ENCODE measurements around the gene FLOT1. TPM values are rescaled to one million over a fixed set of nuclear protein-coding genes. Genes with fewer than 3 reads are reported as not detected.

The FLOT1 gene
- total and polyA plus RNA-seq, 2 of the 4 experiments (the other 2 are of a cell fraction): 96.2 to 162 TPM

DNA sequence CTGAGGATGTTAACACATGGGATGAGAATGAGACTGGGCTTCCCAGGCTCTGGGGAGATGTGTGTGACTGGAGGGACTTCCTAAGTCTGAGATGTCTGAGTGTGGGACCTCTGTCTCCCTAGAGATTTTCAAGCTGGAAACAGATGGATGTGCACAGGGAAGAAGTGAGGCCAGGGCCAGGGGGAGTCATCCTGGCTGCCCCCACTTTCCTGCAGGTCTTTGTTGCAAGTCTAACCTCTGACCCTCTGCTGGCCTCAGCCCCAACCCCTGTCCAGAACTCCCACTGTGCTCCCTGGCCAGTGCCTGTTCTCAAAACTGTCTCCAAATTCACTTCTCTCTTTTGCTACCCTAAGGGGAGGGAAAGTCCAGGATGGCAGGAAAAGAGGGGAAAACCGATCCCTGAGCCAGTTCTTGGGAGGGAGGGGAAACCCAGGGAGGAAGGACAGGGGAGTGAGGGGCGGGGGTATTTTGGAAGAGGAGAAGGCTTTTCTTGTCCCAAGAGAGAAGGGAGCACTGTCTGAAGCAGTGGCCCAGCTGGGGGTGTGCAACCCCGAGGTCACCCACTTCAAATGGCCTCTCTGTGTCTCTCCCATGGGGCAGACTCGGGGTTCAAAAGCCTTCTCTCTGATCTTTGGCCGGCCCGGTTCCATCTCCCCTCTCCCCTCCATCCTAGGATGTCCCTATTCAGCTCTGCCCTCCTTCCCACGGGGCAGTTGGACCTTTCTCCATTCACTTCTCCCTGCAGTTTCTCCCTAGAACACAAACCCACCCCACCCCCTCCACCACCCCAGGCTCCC lies 59.1 kb downstream of the FLOT1 start:
- Histone ChIP-seq H3K36me3 (ENCODE audit: control insufficient read depth, insufficient read depth, low read length) (peaks cover 47% of the 10 kb centered on the region), H2BK20ac (ENCODE audit: low read depth, low read length) (peak overlapping the region; percentile 53), H2AK5ac (ENCODE audit: low read depth, low read length) (peak overlapping the region; percentile 98), H3K4me3 (ENCODE audit: insufficient read depth, low read depth, low read length) (peak overlapping the region; percentile 97), H3K4me2 (ENCODE audit: low read depth, low read length) (peak overlapping the region; percentile 96), H3K27ac (ENCODE audit: insufficient read depth, low read length) (peak overlapping the region; percentile 100), H3K9me1 (ENCODE audit: insufficient read depth, low read length) (no peaks in the 10 kb centered on the region), H2BK120ac (ENCODE audit: low read depth, low read length) (peak overlapping the region; percentile 88), H4K91ac (ENCODE audit: insufficient read depth, low read depth, low read length) (peak overlapping the region; percentile 99), H3K18ac (ENCODE audit: low read depth, low read length) (peak overlapping the region; percentile 92), H2BK15ac (ENCODE audit: low read depth, low read length) (peak overlapping the region; percentile 96; the same call in 2 of the 3 replicates), H3K9me3 (ENCODE audit: control insufficient read depth, insufficient read depth, low read length) (no peaks in the 10 kb centered on the region), H4K5ac (ENCODE audit: low read depth, low read length) (peak overlapping the region; percentile 61), H3K4me1 (ENCODE audit: control insufficient read depth, insufficient read depth, low read length) (peaks cover 18% of the 10 kb centered on the region), H4K8ac (ENCODE audit: low read depth in 2 of 2, low read length in 2 of 2) (peak overlapping the region; percentile 90 to 96), H3K4ac (ENCODE audit: low read depth, low read length) (peak overlapping the region; percentile 98), H2BK5ac (ENCODE audit: low read depth, low read length, poor library complexity, severe bottlenecking) (peak overlapping the region; percentile 96), H3K56ac (ENCODE audit: extremely low read depth, insufficient read depth, low read length) (peak overlapping the region; percentile 100), H3K23ac (ENCODE audit: low read depth, low read length) (peak overlapping the region; percentile 100), H3K27me3 (ENCODE audit: control insufficient read depth, insufficient read depth, low read length) (no peaks in the 10 kb centered on the region), H3K14ac (replicated peaks; ENCODE audit: low read depth, low read length) (peak overlapping the region; percentile 100), H3K79me1 (ENCODE audit: low read depth in 1 of 2, low read length in 2 of 2) (peaks cover 6 to 37% of the 10 kb centered on the region in 2 experiments; a peak in 3 of 4 replicates), H4K20me1 (ENCODE audit: insufficient read depth, low read length) (peaks cover 74% of the 10 kb centered on the region), H3K9ac (ENCODE audit: low read depth, low read length) (peak overlapping the region; percentile 100), H2AFZ (replicated peaks; ENCODE audit: low read length, poor library complexity) (peak overlapping the region; percentile 40), H2AK9ac (replicated peaks; ENCODE audit: low read depth, low read length, poor library complexity) (peak overlapping the region; percentile 95)
- ChIA-PET POLR2A (ENCODE audit: unreplicated experiment) (interaction anchor here (0.5 to 1.8 kb wide), 5 partner anchors 11 to 93 kb away, joined by 3 to 10 read pairs (median 6); partner anchors contain the start of gene DHX16), CTCF (no interaction called here)
- intact Hi-C loops (cut with micrococcal nuclease): loop anchor here (5.0 kb wide), 1 partner anchor 404 kb away; no protein-coding TSS in a partner anchor
- DNase-seq (no peak), ATAC-seq (ENCODE audit: low read depth) (no peak)
- BruUV-seq (replicated peaks): no TSS peak
- in situ Hi-C loops (cut with MboI; ENCODE audit: low sequenced_read_pairs): loop anchor here (5.0 kb wide), 1 partner anchor 39 kb away; the partner anchor contains the start of gene TUBB
- dilution Hi-C loops (cut with HindIII; ENCODE audit: low sequenced_read_pairs, unreplicated experiment): no loop called here
- 0% methylated on average over 1 of the region's 7 CpGs; no CpG with 5 or more reads in 1 of the 2 experiments for WGBS, 2 experiments (ENCODE audit: extremely low coverage in 2 of 2, insufficient read length in 1 of 2)
- no peak for TF ChIP-seq POLR2A (IDR thresholded peaks at IDR 0.05; ENCODE audit: low read depth, low read length)
- TF ChIP-seq, protein P1, sequence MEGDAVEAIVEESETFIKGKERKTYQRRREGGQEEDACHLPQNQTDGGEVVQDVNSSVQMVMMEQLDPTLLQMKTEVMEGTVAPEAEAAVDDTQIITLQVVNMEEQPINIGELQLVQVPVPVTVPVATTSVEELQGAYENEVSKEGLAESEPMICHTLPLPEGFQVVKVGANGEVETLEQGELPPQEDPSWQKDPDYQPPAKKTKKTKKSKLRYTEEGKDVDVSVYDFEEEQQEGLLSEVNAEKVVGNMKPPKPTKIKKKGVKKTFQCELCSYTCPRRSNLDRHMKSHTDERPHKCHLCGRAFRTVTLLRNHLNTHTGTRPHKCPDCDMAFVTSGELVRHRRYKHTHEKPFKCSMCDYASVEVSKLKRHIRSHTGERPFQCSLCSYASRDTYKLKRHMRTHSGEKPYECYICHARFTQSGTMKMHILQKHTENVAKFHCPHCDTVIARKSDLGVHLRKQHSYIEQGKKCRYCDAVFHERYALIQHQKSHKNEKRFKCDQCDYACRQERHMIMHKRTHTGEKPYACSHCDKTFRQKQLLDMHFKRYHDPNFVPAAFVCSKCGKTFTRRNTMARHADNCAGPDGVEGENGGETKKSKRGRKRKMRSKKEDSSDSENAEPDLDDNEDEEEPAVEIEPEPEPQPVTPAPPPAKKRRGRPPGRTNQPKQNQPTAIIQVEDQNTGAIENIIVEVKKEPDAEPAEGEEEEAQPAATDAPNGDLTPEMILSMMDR (conservative IDR thresholded peaks at IDR 0.05; ENCODE audit: low read depth, low read length): no peak
- no peak for TF ChIP-seq FOS (IDR thresholded peaks at IDR 0.05; ENCODE audit: low read depth, low read length)
- no peak for TF ChIP-seq MAZ (IDR thresholded peaks at IDR 0.05; ENCODE audit: borderline replicate concordance, low read depth, low read length)
- TF ChIP-seq CEBPB (IDR thresholded peaks at IDR 0.05; ENCODE audit: low read depth, low read length): no peak
- no peak for TF ChIP-seq RCOR1 (IDR thresholded peaks at IDR 0.05; ENCODE audit: insufficient replicate concordance, low read length)
- no peak for TF ChIP-seq BHLHE40 (IDR thresholded peaks at IDR 0.05; ENCODE audit: low read depth, low read length)
- no peak for TF ChIP-seq MAFK (IDR thresholded peaks at IDR 0.05; ENCODE audit: low read depth, low read length)
- TF ChIP-seq CHD1 (IDR thresholded peaks at IDR 0.05; ENCODE audit: low read depth, low read length): no peak
- TF ChIP-seq MXI1 (IDR thresholded peaks at IDR 0.05; ENCODE audit: borderline replicate concordance, low read depth, low read length): no peak
- TF ChIP-seq RFX5 (IDR thresholded peaks at IDR 0.05; ENCODE audit: low read depth, low read length): no peak
- no peak for TF ChIP-seq RAD21 (IDR thresholded peaks at IDR 0.05; ENCODE audit: low read length)
- TF ChIP-seq, protein P2, sequence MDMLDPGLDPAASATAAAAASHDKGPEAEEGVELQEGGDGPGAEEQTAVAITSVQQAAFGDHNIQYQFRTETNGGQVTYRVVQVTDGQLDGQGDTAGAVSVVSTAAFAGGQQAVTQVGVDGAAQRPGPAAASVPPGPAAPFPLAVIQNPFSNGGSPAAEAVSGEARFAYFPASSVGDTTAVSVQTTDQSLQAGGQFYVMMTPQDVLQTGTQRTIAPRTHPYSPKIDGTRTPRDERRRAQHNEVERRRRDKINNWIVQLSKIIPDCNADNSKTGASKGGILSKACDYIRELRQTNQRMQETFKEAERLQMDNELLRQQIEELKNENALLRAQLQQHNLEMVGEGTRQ (IDR thresholded peaks at IDR 0.05; ENCODE audit: low read depth, low read length): no peak
- TF ChIP-seq NFE2L2 (IDR thresholded peaks at IDR 0.05; ENCODE audit: low read depth, low read length): no peak
